HepG2 (cell line): ENCODE measurements around the gene COL18A1. TPM values are rescaled to one million over a fixed set of nuclear protein-coding genes. Genes with fewer than 3 reads are reported as not detected.
A peak's percentile ranks its signal among the peaks of the same experiment; 100 is the strongest.

Source experiments
- JUND ChIP-seq: sonication (generic); formaldehyde crosslinking; IDR thresholded peaks from 2 replicates; pipeline ENCODE4 v1.8.0; 2022; ENCODE audit warnings: mild to moderate bottlenecking, missing genetic modification reagents
- KLF11 ChIP-seq: IDR thresholded peaks from 2 replicates; pipeline ENCODE4 v1.6.1; 2016; ENCODE audit warnings: missing compliant biosample characterization
- MEF2D ChIP-seq: sonication (generic); formaldehyde crosslinking; IDR thresholded peaks from 2 replicates; pipeline ENCODE4 v1.5.1; 2020; ENCODE audit warnings: mild to moderate bottlenecking, missing genetic modification reagents
- MXI1 ChIP-seq: IDR thresholded peaks from 3 replicates; pipeline ENCODE4 v1.6.1; 2012; ENCODE audit warnings: low read depth, low read length, inconsistent platforms, borderline replicate concordance
- SOX5 ChIP-seq: IDR thresholded peaks from 2 replicates; pipeline ENCODE4 v1.6.1; 2016; ENCODE audit warnings: borderline replicate concordance
- THAP11 ChIP-seq: IDR thresholded peaks from 2 replicates; pipeline ENCODE4 v1.6.1; 2016; ENCODE audit warnings: missing biosample characterization, missing genetic modification reagents
- TOE1 ChIP-seq: sonication (generic); formaldehyde crosslinking; IDR thresholded peaks from 2 replicates; pipeline ENCODE4 v1.4.0; 2020; ENCODE audit warnings: mild to moderate bottlenecking, missing genetic modification reagents
- TOPORS ChIP-seq: sonication (generic); formaldehyde crosslinking; IDR thresholded peaks from 2 replicates; pipeline ENCODE4 v1.8.0; 2023; ENCODE audit warnings: mild to moderate bottlenecking, missing genetic modification reagents
- YEATS4 ChIP-seq: sonication (generic); formaldehyde crosslinking; IDR thresholded peaks from 2 replicates; pipeline ENCODE4 v1.4.0; 2020; ENCODE audit warnings: missing genetic modification reagents, borderline replicate concordance
- ZFP62 ChIP-seq: sonication (generic); formaldehyde crosslinking; IDR thresholded peaks from 2 replicates; pipeline ENCODE4 v1.4.0; 2020; ENCODE audit warnings: missing genetic modification reagents
- ZNF232 ChIP-seq: sonication (generic); formaldehyde crosslinking; IDR thresholded peaks from 2 replicates; pipeline ENCODE4 v1.4.0; 2020; ENCODE audit warnings: missing genetic modification reagents, borderline replicate concordance
- ZNF431 ChIP-seq: sonication (generic); formaldehyde crosslinking; IDR thresholded peaks from 2 replicates; pipeline ENCODE4 v1.9.0; 2022; ENCODE audit warnings: missing genetic modification reagents, low read depth, mild to moderate bottlenecking, borderline replicate concordance
- ZNF441 ChIP-seq: sonication (generic); formaldehyde crosslinking; IDR thresholded peaks from 2 replicates; pipeline ENCODE4 v1.7.0; 2021; ENCODE audit warnings: missing genetic modification reagents, borderline replicate concordance
- ZNF772 ChIP-seq: sonication (generic); formaldehyde crosslinking; IDR thresholded peaks from 2 replicates; pipeline ENCODE4 v1.5.0; 2020; ENCODE audit warnings: mild to moderate bottlenecking, missing genetic modification reagents
- polyA plus RNA-seq, 8 experiments: library from polyadenylated mRNA; depleted of rRNA in 3 of 8; stranded (reverse) in 7 of 8; unstranded in 1 of 8; fragments of >200 nt; fragmentation: Illumina TruSeq in 4 of 8; extraction: Trizol in 4 of 8; gene quantifications; 2 replicates each; pipeline versions ENCODE4 v1.2.1 to v1.2.3, GENCODE V29; 2011 to 2016; ENCODE audit warnings: low read depth in 4 of 8, missing spikeins in 1 of 8, mixed read lengths in 1 of 8; ENCODE audit not compliant: insufficient read depth in 1 of 8
- total RNA-seq, 5 experiments: library from RNA; depleted of rRNA; stranded (reverse); fragments of >200 nt; fragmentation: Illumina TruSeq; extraction: Trizol; gene quantifications; 2 replicates each; pipeline ENCODE4 v1.2.3, GENCODE V29; 2016; ENCODE audit warnings: low read depth in 1 of 5
- TF ChIP-seq, protein P1 (sequence below): sonication (generic); formaldehyde crosslinking; IDR thresholded peaks from 2 replicates; pipeline ENCODE4 v1.5.1; 2020; ENCODE audit warnings: mild to moderate bottlenecking, moderate library complexity, missing genetic modification reagents
- TF ChIP-seq, protein P2 (sequence below): sonication (generic); formaldehyde crosslinking; IDR thresholded peaks from 2 replicates; pipeline ENCODE4 v1.4.0; 2020; ENCODE audit warnings: missing genetic modification reagents, mild to moderate bottlenecking, borderline replicate concordance
- TF ChIP-seq, protein P3 (sequence below): sonication (generic); formaldehyde crosslinking; IDR thresholded peaks from 2 replicates; pipeline ENCODE4 v1.8.0; 2022; ENCODE audit warnings: missing genetic modification reagents, mild to moderate bottlenecking, borderline replicate concordance
- TF ChIP-seq, protein P4 (sequence below): sonication (generic); formaldehyde crosslinking; IDR thresholded peaks from 2 replicates; pipeline ENCODE4 v1.4.0; 2020; ENCODE audit warnings: missing genetic modification reagents, low read depth, mild to moderate bottlenecking, borderline replicate concordance
- TF ChIP-seq, protein P5 (sequence below): IDR thresholded peaks from 2 replicates; pipeline ENCODE4 v1.6.1; 2016
- TF ChIP-seq, protein P6 (sequence below): IDR thresholded peaks from 2 replicates; pipeline ENCODE4 v1.6.1; 2016

The COL18A1 gene
- total and polyA plus RNA-seq, 2 of the 13 experiments (the other 11 are each of a cell fraction or from before 2014, with no cell fraction given): 79.0 to 102 TPM

DNA sequence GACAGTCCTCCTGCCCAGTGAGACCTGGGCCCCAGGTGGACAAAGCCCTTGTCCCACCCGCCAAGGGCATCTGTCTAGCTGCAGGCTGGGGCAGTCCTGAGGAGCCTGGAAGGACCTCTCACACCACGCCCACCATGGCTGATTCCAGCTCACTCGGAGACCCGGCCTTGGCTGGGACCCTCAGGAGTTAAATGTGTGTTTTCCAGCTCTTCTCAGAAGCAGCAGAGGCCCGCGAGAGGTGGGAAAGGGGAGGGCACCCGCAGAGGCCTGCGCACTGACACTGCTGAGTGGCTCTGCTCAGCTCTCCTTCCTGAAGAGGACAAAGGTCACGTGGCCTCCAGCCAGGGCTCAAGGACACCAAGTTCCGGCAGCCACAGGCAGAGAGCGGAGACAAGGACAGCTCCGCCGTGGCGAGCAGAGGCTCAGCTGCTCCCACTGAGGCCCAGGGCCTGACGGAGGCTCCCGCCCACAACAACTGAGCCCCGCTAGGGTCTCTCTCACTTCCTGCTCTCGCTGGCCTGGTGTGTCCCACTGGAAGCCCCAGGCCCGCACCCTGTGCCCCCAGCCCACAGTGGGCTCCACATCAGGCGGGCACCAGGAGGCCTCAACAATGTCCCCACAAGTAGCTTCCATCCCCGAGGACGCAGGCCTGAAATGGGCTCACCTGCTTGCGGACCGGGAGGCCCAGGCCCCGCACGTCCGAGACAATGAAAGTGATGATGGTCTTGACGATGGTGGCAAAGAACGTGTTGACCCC, 120.4 kb downstream of the COL18A1 start (continued):
- TF ChIP-seq, protein P1, sequence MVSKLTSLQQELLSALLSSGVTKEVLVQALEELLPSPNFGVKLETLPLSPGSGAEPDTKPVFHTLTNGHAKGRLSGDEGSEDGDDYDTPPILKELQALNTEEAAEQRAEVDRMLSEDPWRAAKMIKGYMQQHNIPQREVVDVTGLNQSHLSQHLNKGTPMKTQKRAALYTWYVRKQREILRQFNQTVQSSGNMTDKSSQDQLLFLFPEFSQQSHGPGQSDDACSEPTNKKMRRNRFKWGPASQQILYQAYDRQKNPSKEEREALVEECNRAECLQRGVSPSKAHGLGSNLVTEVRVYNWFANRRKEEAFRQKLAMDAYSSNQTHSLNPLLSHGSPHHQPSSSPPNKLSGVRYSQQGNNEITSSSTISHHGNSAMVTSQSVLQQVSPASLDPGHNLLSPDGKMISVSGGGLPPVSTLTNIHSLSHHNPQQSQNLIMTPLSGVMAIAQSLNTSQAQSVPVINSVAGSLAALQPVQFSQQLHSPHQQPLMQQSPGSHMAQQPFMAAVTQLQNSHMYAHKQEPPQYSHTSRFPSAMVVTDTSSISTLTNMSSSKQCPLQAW: no peak; the same call in 1 of the 2 replicates
- TF ChIP-seq JUND (CRISPR knock-in tag) (0 out of 2 replicates have a peak, but pooled peaks have one; percentile 8), ZNF441 (CRISPR knock-in tag) (peak; percentile 70; the same call in 1 of the 2 replicates), ZNF431 (CRISPR knock-in tag) (peak; percentile 80; the same call in 1 of the 2 replicates), ZNF232 (peak; percentile 45; the same call in 1 of the 2 replicates), YEATS4 (CRISPR knock-in tag) (peak; percentile 54; the same call in 1 of the 2 replicates), TOE1 (CRISPR knock-in tag) (no peak), KLF11 (no peak), TOPORS (0 out of 2 replicates have a peak, but pooled peaks have one; percentile 50), SOX5 (CRISPR knock-in tag) (peak; percentile 66; the same call in 1 of the 2 replicates), MEF2D (CRISPR knock-in tag) (peak; percentile 62), MXI1 (peak; percentile 64; the same call in 1 of the 3 replicates), THAP11 (CRISPR knock-in tag) (peak; percentile 69), ZNF772 (peak; percentile 75; the same call in 1 of the 2 replicates), ZFP62 (CRISPR knock-in tag) (no peak)
- TF ChIP-seq, protein P2, sequence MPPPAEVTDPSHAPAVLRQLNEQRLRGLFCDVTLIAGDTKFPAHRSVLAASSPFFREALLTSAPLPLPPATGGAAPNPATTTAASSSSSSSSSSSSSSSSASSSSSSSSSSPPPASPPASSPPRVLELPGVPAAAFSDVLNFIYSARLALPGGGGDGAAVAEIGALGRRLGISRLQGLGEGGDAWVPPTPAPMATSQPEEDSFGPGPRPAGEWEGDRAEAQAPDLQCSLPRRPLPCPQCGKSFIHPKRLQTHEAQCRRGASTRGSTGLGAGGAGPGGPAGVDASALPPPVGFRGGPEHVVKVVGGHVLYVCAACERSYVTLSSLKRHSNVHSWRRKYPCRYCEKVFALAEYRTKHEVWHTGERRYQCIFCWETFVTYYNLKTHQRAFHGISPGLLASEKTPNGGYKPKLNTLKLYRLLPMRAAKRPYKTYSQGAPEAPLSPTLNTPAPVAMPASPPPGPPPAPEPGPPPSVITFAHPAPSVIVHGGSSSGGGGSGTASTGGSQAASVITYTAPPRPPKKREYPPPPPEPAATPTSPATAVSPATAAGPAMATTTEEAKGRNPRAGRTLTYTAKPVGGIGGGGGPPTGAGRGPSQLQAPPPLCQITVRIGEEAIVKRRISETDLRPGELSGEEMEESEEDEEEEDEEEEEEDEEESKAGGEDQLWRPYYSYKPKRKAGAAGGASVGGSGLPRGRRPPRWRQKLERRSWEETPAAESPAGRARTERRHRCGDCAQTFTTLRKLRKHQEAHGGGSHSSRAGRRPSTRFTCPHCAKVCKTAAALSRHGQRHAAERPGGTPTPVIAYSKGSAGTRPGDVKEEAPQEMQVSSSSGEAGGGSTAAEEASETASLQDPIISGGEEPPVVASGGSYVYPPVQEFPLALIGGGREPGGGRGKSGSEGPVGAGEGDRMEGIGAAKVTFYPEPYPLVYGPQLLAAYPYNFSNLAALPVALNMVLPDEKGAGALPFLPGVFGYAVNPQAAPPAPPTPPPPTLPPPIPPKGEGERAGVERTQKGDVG: peak; percentile 40; the same call in 1 of the 2 replicates
- TF ChIP-seq, protein P3, sequence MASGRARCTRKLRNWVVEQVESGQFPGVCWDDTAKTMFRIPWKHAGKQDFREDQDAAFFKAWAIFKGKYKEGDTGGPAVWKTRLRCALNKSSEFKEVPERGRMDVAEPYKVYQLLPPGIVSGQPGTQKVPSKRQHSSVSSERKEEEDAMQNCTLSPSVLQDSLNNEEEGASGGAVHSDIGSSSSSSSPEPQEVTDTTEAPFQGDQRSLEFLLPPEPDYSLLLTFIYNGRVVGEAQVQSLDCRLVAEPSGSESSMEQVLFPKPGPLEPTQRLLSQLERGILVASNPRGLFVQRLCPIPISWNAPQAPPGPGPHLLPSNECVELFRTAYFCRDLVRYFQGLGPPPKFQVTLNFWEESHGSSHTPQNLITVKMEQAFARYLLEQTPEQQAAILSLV (CRISPR knock-in tag): peak; percentile 50; the same call in 1 of the 2 replicates
- TF ChIP-seq, protein P4, sequence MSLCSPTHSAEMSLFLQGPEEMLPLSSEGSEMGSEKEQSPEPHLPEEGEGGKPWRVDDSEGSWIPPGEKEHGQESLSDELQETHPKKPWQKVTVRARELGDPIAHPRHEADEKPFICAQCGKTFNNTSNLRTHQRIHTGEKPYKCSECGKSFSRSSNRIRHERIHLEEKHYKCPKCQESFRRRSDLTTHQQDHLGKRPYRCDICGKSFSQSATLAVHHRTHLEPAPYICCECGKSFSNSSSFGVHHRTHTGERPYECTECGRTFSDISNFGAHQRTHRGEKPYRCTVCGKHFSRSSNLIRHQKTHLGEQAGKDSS (CRISPR knock-in tag): peak; percentile 77; the same call in 1 of the 2 replicates
- TF ChIP-seq, protein P5, sequence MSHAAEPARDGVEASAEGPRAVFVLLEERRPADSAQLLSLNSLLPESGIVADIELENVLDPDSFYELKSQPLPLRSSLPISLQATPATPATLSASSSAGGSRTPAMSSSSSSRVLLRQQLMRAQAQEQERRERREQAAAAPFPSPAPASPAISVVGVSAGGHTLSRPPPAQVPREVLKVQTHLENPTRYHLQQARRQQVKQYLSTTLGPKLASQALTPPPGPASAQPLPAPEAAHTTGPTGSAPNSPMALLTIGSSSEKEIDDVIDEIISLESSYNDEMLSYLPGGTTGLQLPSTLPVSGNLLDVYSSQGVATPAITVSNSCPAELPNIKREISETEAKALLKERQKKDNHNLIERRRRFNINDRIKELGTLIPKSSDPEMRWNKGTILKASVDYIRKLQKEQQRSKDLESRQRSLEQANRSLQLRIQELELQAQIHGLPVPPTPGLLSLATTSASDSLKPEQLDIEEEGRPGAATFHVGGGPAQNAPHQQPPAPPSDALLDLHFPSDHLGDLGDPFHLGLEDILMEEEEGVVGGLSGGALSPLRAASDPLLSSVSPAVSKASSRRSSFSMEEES (CRISPR knock-in tag): peak; percentile 92
- TF ChIP-seq, protein P6, sequence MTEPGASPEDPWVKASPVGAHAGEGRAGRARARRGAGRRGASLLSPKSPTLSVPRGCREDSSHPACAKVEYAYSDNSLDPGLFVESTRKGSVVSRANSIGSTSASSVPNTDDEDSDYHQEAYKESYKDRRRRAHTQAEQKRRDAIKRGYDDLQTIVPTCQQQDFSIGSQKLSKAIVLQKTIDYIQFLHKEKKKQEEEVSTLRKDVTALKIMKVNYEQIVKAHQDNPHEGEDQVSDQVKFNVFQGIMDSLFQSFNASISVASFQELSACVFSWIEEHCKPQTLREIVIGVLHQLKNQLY (CRISPR knock-in tag): peak; percentile 73
